Testis (tissue), 2 donors: ENCODE data around the gene PSMA6.

Experiments
- CTCF ChIP-seq, 3 experiments: fragments of 450-650 bp in 2 of 3; fragments of 200-600 bp in 1 of 3; sonication (generic) in 1 of 3; IDR thresholded peaks; one replicate each; pipeline ENCODE4 v1.5.1; 2016 to 2019; ENCODE audit warnings: antibody characterized with exemption in 3 of 3, mild to moderate bottlenecking in 2 of 3, moderate library complexity in 1 of 3
- POLR2A ChIP-seq: fragments of 450-650 bp; IDR thresholded peaks from one replicate; pipeline ENCODE4 v1.6.1; 2017; ENCODE audit warnings: antibody characterized with exemption, mild to moderate bottlenecking, moderate library complexity

- no peak for TF ChIP-seq CTCF (IDR thresholded peaks at IDR 0.05)
- no peak for TF ChIP-seq POLR2A
Observed at GRCh38 chr14:35351497-35351896, 59.3 kb downstream of the PSMA6 start.
